K562 (cell line): Measurements from ENCODE around the gene RNF141. TPM values are rescaled to one million over a fixed set of nuclear protein-coding genes. Genes with fewer than 3 reads are reported as not detected.

Experiments
- CHD1 ChIP-seq: fragments of 200-600 bp; sonication (generic); IDR thresholded peaks from one replicate; pipeline ENCODE4 v1.6.1; 2012; ENCODE audit warnings: mild to moderate bottlenecking, moderate library complexity, low read length, inconsistent platforms
- DNMT1 ChIP-seq: fragments of 450-650 bp; IDR thresholded peaks from 2 replicates; pipeline ENCODE4 v1.6.1; 2016; ENCODE audit warnings: antibody characterized with exemption, mild to moderate bottlenecking
- GABPB1 ChIP-seq: sonication (generic); formaldehyde crosslinking; IDR thresholded peaks from 2 replicates; pipeline ENCODE4 v1.8.0; 2022; ENCODE audit warnings: mild to moderate bottlenecking, missing genetic modification reagents
- HDAC1 ChIP-seq, 2 experiments: fragments of 450-650 bp; IDR thresholded peaks; 2 replicates each; pipeline ENCODE4 v1.6.1; 2016 to 2017; ENCODE audit warnings: inconsistent platforms in 1 of 2, mild to moderate bottlenecking in 1 of 2, moderate library complexity in 1 of 2
- HDAC3 ChIP-seq: fragments of 450-650 bp; IDR thresholded peaks from 2 replicates; pipeline ENCODE4 v1.6.1; 2018; ENCODE audit warnings: borderline replicate concordance, mild to moderate bottlenecking, moderate library complexity; ENCODE audit not compliant: partially characterized antibody
- KAT8 ChIP-seq: fragments of 450-650 bp; IDR thresholded peaks from 2 replicates; pipeline ENCODE4 v1.6.1; 2016; ENCODE audit warnings: low read depth, mild to moderate bottlenecking
- KDM2B ChIP-seq: fragments of 250-450 bp; sonication (Bioruptor Pico); IDR thresholded peaks from 2 replicates; pipeline ENCODE4 v1.8.0; 2021; ENCODE audit warnings: mild to moderate bottlenecking, moderate library complexity
- NFIX ChIP-seq: fragments of 250-450 bp; sonication (Bioruptor Pico); IDR thresholded peaks from 2 replicates; pipeline ENCODE4 v1.4.0; 2020; ENCODE audit warnings: low read depth, mild to moderate bottlenecking, moderate library complexity
- PYGO2 ChIP-seq: fragments of 450-650 bp; IDR thresholded peaks from 2 replicates; pipeline ENCODE4 v1.6.1; 2016; ENCODE audit warnings: mild to moderate bottlenecking, missing genetic modification characterization, moderate library complexity, missing compliant biosample characterization
- RBM15 ChIP-seq: fragments of 200-400 bp; formaldehyde crosslinking; IDR thresholded peaks from 2 replicates; pipeline ENCODE4 v1.6.1; 2018; ENCODE audit warnings: mild to moderate bottlenecking, low read length, moderate library complexity; ENCODE audit not compliant: insufficient read depth
- RBM25 ChIP-seq: fragments of 200-400 bp; formaldehyde crosslinking; IDR thresholded peaks from 2 replicates; pipeline ENCODE4 v1.6.1; 2018; ENCODE audit warnings: low read length, low read depth, moderate library complexity; ENCODE audit not compliant: severe bottlenecking
- SAP30 ChIP-seq: fragments of 200-600 bp; sonication (generic); IDR thresholded peaks from 2 replicates; pipeline ENCODE4 v1.6.1; 2012; ENCODE audit warnings: borderline replicate concordance, low read depth, mild to moderate bottlenecking, moderate library complexity, low read length, control low read depth, inconsistent platforms; ENCODE audit not compliant: insufficient read depth, poor library complexity, severe bottlenecking
- SP2 ChIP-seq: IDR thresholded peaks from 2 replicates; pipeline ENCODE4 v1.6.1; 2011; ENCODE audit warnings: mild to moderate bottlenecking, low read depth, low read length, moderate library complexity; ENCODE audit not compliant: poor library complexity, severe bottlenecking; ENCODE audit errors: extremely low read depth
- ZFP36 ChIP-seq: fragments of 150-350 bp; IDR thresholded peaks from 2 replicates; pipeline ENCODE4 v1.6.1; 2018; ENCODE audit warnings: low read length, low read depth; ENCODE audit not compliant: partially characterized antibody
- ZNF133 ChIP-seq: fragments of 250-450 bp; sonication (Bioruptor Pico); IDR thresholded peaks from 2 replicates; pipeline ENCODE4 v1.4.0; 2020; ENCODE audit warnings: mild to moderate bottlenecking
- ZSCAN32 ChIP-seq: fragments of 450-650 bp; formaldehyde crosslinking; IDR thresholded peaks from 2 replicates; pipeline ENCODE4 v1.4.0; 2020; ENCODE audit warnings: mild to moderate bottlenecking, moderate library complexity
- polyA plus RNA-seq, 8 experiments: library from polyadenylated mRNA; depleted of rRNA in 4 of 8; stranded (reverse) in 5 of 8; unstranded in 3 of 8; fragments of >200 nt; fragmentation: Nextera tagmentation in 2 of 8; fragmentation: Illumina TruSeq in 1 of 8; extraction: Ambion mirVana in 2 of 8; extraction: Trizol in 1 of 8; gene quantifications; 2 replicates each; pipeline versions ENCODE4 v1.2.1 to v1.2.3, GENCODE V29; 2011 to 2014; ENCODE audit warnings: inconsistent platforms in 1 of 8, missing spikeins in 1 of 8
- total RNA-seq, 7 experiments: library from RNA; depleted of rRNA in 6 of 7; stranded (reverse); fragments of >200 nt in 6 of 7; fragmentation: Illumina TruSeq in 2 of 7; extraction: Trizol in 2 of 7; gene quantifications; 2 replicates each; pipeline versions ENCODE4 v1.2.1 to v1.2.3, GENCODE V29; 2011 to 2021; ENCODE audit warnings: low replicate concordance in 1 of 7
- TF ChIP-seq, protein P1 (sequence below): fragments of 150-350 bp; IDR thresholded peaks from 2 replicates; pipeline ENCODE4 v1.6.1; 2014; ENCODE audit warnings: low read depth, mild to moderate bottlenecking, low read length, borderline replicate concordance
- TF ChIP-seq, protein P2 (sequence below), 3 experiments: fragments of 200-800 bp in 1 of 3; sonication (Bioruptor generic) in 1 of 3; sonication (generic) in 1 of 3; formaldehyde crosslinking in 1 of 3; IDR thresholded peaks; 2 replicates each; pipeline versions ENCODE4 v1.6.1 to v1.8.0; 2016 to 2022; ENCODE audit warnings: mild to moderate bottlenecking in 2 of 3, missing compliant biosample characterization in 2 of 3, missing genetic modification characterization in 2 of 3, missing genetic modification reagents in 1 of 3
- TF ChIP-seq, protein P3 (sequence below), 3 experiments: fragments of 200-800 bp in 1 of 3; fragments of 250-450 bp in 1 of 3; fragments of 450-650 bp in 1 of 3; sonication (Bioruptor Pico) in 1 of 3; sonication (Bioruptor generic) in 1 of 3; formaldehyde crosslinking in 1 of 3; IDR thresholded peaks; 2 replicates each; pipeline versions ENCODE4 v1.6.1 to v1.8.0; 2016 to 2022; ENCODE audit warnings: mild to moderate bottlenecking in 2 of 3, missing genetic modification characterization in 2 of 3, missing compliant biosample characterization in 1 of 3, moderate library complexity in 1 of 3

Gene RNF141
- total and polyA plus RNA-seq, 9 of the 15 experiments (the other 6 are each of a cell fraction or from before 2014, with no cell fraction given): 9.7 to 51.9 (median 18.9) TPM

DNA sequence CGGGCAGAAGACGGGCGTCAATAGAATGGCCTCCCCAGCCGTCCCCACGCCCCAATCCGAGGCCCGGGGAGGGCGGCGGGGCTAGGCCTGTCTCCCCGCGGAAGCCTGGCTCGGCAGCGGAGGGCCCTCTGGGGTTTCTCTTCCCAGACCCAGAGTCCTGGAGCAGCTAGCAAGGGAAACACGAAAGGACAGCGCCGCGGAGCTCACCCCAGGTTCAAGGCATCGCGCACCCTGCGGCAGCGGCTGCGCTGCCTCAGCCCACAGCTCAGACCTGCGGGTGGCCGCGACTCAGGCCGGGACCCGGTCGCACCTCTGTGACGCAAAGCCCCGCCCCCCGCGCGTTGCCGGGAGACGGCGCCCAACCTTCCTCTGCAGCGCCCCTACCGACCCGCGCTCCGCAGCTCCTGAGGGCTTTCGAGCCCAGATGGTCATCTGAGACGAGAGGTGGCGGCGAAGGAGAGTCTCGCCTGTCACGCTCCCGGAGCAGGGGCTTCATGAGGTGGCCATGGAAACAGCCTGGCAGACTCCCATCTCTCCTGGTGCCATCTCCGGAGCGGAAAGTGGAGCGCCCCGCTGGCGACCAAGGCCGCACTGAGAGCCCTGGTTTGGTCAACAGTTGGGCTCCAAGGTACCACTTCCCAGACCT, at the start of gene RNF141 (continued):
- TF ChIP-seq SAP30: peak; percentile 90
- TF ChIP-seq KDM2B: peak; percentile 67; the same call in 1 of the 2 replicates
- TF ChIP-seq, protein P1, sequence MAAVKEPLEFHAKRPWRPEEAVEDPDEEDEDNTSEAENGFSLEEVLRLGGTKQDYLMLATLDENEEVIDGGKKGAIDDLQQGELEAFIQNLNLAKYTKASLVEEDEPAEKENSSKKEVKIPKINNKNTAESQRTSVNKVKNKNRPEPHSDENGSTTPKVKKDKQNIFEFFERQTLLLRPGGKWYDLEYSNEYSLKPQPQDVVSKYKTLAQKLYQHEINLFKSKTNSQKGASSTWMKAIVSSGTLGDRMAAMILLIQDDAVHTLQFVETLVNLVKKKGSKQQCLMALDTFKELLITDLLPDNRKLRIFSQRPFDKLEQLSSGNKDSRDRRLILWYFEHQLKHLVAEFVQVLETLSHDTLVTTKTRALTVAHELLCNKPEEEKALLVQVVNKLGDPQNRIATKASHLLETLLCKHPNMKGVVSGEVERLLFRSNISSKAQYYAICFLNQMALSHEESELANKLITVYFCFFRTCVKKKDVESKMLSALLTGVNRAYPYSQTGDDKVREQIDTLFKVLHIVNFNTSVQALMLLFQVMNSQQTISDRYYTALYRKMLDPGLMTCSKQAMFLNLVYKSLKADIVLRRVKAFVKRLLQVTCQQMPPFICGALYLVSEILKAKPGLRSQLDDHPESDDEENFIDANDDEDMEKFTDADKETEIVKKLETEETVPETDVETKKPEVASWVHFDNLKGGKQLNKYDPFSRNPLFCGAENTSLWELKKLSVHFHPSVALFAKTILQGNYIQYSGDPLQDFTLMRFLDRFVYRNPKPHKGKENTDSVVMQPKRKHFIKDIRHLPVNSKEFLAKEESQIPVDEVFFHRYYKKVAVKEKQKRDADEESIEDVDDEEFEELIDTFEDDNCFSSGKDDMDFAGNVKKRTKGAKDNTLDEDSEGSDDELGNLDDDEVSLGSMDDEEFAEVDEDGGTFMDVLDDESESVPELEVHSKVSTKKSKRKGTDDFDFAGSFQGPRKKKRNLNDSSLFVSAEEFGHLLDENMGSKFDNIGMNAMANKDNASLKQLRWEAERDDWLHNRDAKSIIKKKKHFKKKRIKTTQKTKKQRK: no peak
- TF ChIP-seq, protein P2, sequence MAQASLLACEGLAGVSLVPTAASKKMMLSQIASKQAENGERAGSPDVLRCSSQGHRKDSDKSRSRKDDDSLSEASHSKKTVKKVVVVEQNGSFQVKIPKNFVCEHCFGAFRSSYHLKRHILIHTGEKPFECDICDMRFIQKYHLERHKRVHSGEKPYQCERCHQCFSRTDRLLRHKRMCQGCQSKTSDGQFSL (CRISPR knock-in tag; IDR thresholded peaks at IDR 0.05): no peak
- TF ChIP-seq, protein P2 (tag; IDR thresholded peaks at IDR 0.05): no peak
- no peak for TF ChIP-seq HDAC3
- no peak for TF ChIP-seq KAT8
- TF ChIP-seq PYGO2 (tag): no peak
- TF ChIP-seq ZNF133 (CRISPR knock-in tag): no peak
- TF ChIP-seq HDAC1 (IDR thresholded peaks at IDR 0.05): peak in 1 of 2 experiments; percentile 86; a peak in 2 of 4 replicates
- no peak for TF ChIP-seq NFIX (CRISPR knock-in tag)
- TF ChIP-seq RBM15: no peak
- peak; percentile 19 for TF ChIP-seq ZFP36
- no peak for TF ChIP-seq CHD1
- no peak for TF ChIP-seq RBM25
- TF ChIP-seq GABPB1 (CRISPR knock-in tag): peak; percentile 82
- TF ChIP-seq, protein P3, sequence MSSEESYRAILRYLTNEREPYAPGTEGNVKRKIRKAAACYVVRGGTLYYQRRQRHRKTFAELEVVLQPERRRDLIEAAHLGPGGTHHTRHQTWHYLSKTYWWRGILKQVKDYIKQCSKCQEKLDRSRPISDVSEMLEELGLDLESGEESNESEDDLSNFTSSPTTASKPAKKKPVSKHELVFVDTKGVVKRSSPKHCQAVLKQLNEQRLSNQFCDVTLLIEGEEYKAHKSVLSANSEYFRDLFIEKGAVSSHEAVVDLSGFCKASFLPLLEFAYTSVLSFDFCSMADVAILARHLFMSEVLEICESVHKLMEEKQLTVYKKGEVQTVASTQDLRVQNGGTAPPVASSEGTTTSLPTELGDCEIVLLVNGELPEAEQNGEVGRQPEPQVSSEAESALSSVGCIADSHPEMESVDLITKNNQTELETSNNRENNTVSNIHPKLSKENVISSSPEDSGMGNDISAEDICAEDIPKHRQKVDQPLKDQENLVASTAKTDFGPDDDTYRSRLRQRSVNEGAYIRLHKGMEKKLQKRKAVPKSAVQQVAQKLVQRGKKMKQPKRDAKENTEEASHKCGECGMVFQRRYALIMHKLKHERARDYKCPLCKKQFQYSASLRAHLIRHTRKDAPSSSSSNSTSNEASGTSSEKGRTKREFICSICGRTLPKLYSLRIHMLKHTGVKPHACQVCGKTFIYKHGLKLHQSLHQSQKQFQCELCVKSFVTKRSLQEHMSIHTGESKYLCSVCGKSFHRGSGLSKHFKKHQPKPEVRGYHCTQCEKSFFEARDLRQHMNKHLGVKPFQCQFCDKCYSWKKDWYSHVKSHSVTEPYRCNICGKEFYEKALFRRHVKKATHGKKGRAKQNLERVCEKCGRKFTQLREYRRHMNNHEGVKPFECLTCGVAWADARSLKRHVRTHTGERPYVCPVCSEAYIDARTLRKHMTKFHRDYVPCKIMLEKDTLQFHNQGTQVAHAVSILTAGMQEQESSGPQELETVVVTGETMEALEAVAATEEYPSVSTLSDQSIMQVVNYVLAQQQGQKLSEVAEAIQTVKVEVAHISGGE (CRISPR knock-in tag; IDR thresholded peaks at IDR 0.05): no peak
- no peak for TF ChIP-seq SP2
- TF ChIP-seq DNMT1: no peak
- TF ChIP-seq ZSCAN32: no peak
